Activated CD8-positive, alpha-beta memory T cell treated with anti-CD3 and anti-CD28 coated beads for 24 hours (primary cell): ENCODE measurements around the gene STAB2.

Experiments
- DNase-seq: peaks from one replicate; pipeline ENCODE4 v3.0.0-alpha.2; 2020

STAB2 gene

GRCh38 chr12:103755425-103755824 lies 168.4 kb downstream of the STAB2 start:
- DNase-seq: no peak

DNA sequence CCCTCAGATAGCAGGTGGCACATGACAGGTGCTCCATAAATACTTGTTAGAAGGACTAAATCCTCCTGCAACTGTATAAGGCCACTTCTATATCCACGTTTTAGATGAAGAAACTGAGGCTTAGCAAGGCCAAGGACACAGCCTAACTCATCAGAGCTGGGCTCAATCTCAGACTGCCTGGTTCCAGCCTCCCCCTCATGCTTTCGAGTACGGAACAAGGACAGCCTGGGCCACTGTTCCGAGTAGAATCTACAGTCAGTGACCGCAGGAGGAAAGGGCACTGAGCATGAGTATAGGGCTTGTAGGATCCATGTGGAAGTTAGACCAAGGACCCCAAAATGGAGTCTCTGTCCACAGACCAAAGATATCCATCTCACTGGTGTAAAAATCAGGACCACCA lies 169.4 kb downstream of the STAB2 start:
- no peak for DNase-seq

GRCh38 chr12:103757248-103757647 lies 170.2 kb downstream of the STAB2 start:
- no peak for DNase-seq

- DNase-seq: no peak
These were observed 171.4 kb downstream of the STAB2 start for GRCh38 chr12:103758310-103759089.

- DNase-seq: no peak
These were observed 175.4 kb downstream of the STAB2 start for GRCh38 chr12:103762473-103762872.

- no peak for DNase-seq
These were observed 178.2 kb downstream of the STAB2 start for GRCh38 chr12:103765322-103765721.

GRCh38 chr12:103766028-103766427 lies 179.0 kb downstream of the STAB2 start:
- DNase-seq: no peak

GRCh38 chr12:103768467-103769123 lies 181.5 kb downstream of the STAB2 start:
- DNase-seq: no peak

GRCh38 chr12:103769240-103769945 lies 182.3 kb downstream of the STAB2 start:
- DNase-seq: no peak

GRCh38 chr12:103771466-103771865 lies 184.4 kb downstream of the STAB2 start:
- DNase-seq: no peak

DNA sequence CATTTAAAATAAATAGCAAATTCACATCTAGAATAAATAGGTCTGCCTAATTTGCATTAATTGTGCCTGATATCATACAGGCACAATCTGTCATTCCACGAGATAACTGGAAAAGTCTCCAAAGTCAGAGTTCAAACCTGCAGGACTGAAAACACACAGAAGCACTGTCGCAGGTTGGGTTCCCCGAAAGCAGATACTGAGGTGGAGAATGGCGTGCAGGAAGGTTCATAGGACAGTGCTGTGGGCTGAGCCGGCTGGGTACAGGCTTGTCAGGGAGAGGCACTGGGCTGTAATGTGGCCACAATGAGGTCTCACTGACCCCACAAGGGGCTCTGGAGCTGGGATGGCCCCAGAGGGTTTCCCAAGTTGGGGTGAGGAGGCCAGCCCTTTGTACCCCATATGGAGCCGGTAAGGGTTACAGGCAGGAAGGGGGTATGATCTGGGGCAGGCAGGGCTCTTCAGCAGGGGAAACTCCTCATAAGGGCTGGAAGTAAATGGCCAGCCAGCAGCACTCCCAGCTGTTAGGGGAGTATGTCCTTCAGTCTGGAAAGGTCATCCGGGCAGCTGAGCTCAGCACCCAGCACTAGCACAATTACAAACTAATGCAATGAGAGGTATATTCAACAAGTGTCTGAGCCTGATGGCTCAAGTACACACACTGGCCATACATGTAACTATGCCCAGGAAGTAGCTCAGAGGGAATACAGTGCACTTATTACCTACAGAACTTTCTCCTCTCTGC lies 185.5 kb downstream of the STAB2 start:
- no peak for DNase-seq

DNA sequence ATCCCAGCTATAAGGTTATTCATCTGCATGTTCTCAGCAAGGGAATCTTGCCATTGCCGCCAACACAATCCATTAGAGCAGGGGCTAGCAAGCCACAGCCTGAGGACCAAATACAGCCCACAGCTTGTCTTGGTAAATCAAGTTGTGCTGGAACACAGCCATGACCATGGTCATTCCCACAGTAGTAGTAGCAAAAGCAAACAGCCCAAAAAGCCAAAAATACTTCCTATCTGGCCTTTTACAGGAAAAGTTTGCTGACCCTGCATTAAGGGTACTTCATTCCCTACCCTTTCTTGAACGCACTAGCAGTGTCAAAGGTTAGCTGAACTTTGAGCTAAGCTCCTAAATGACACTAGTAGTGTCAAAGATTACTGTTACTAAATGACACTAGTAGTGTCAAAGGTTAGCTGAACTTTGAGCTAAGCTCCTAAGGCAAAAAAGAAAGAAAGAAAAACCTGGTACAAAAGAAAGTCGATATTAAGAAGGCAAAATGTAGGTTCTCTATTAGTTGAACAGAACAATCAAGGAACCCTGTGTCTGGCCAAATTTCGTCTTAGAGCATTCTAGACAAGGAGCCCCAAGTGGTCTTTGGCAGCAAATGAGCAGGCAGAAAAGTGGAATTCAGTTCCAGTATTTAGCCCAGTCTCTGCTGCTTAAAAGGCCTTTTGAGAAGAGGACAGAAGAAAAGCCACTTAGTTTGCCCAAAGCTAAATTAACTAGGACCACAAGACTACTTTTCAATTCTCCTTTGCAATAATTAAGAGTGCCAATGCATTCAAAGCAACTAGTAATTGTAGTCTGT lies 186.2 kb downstream of the STAB2 start:
- no peak for DNase-seq

DNA sequence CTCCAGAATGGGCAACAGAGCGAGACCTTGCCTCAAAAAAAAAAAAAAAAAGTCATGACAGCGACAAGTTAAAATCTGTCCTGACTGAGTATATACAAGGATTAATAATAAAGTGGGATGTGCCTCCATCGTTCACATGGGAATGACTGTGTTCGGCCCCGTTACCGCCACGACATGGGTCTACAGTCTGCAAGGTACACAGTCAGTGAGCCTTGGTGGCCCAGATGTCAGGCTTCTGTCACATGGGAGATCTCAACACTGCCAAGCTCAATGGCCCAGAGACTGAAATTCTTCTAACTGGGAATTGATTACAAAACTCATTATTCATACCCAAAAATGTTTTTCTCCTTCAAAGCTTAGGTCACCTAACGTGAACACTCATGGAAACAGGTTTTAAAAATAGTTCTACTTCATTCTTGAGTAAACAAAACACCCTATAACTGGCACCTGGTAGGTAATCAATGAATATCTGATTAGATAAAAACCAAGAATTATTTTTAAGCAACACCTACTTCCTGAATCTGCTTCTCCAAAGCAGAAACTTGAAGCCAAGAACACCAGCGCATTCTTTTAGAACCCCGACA lies 188.0 kb downstream of the STAB2 start:
- DNase-seq: no peak

DNA sequence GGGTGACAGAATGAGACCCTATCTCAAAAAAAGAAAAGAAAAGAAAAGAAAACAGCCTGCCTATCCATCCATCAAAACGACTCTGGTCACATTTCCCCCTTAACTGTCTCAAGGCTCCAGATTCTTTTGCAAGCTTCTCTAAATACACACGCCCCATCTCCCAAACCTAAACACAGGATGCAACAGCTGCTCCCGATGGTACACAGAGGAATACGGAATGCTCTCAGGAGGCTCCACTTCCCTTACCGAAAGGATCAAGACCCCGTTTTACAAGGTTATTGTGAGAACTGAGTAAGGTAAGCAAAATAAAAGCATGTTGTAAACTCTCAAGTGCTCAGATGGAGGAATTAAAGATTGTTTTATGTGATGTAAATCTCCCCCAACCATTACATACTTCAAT lies 191.7 kb downstream of the STAB2 start:
- DNase-seq: no peak

- no peak for DNase-seq
These were observed 192.5 kb downstream of the STAB2 start for GRCh38 chr12:103779410-103780092.

DNA sequence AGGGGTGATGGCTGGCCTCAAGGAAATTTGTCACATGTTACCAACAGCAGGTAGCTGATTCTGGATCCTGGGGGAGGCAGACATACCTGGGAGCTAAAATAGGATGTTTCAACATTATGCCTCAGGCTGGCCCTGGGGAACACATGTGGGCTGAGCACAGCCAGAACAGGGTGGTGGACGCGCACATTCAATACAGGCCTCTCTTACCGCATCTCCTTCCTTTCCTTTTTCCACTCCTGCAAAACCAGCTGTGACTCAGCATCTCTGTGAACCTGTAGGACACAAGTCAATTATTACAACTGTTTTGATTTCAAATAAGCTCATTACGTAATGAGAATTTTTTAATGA lies 193.0 kb downstream of the STAB2 start:
- DNase-seq: no peak

- no peak for DNase-seq
These were observed 193.9 kb downstream of the STAB2 start for GRCh38 chr12:103780992-103781391.

- DNase-seq: no peak
These were observed 195.3 kb downstream of the STAB2 start for GRCh38 chr12:103782399-103782798.

DNA sequence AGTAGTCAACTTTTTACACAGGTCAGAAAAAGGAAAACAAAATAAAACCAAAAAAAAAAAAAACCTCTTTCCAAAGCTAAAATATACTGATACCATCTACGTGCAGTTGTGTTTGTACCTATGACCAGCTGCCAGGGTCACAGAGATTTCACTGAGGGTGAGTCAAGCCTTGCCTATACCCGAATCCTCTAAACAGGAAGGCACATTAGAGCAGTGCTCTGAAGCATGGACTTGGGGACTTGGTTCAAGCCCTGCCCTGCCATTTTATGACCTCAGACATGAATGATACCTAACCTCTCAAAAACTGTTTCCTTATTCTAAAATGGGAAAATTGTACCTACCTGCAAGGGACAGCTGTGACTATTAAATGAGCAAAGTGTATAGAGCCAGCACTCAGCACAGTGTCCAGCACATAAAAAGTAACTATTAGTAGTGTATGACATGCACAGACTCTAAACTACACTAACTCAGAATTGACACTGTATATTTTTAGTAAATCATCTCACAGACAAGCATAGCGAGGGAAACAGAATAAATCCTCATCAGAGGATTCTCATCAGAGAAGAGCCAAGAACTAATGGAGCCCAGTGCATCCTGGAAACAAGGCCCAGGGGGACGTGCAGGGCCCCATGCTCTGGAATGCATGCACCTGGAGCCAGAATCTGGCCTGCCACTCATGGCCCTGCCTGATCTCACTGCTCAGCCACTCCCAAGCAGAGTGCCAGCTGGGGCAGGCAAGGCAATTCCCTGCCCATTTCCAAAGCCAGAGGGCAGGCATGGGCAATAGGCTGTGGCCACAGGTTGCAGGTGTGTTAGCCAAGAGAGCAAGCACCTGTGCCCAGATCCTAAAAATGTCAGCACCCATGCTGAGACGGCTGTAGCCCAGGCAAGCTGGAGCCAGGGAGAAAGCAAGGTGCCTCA lies 196.9 kb downstream of the STAB2 start:
- DNase-seq: no peak
